GM19025 (cell line): ENCODE data around the gene DDA1.

ENCODE experiments used
- ATAC-seq: cut with Tn5 transposase; IDR thresholded peaks from one replicate; pipeline ENCODE4 v1.9.1; 2021; ENCODE audit warnings: mild to moderate bottlenecking, low read depth, moderate library complexity; ENCODE audit not compliant: unreplicated experiment

DDA1 gene

DNA sequence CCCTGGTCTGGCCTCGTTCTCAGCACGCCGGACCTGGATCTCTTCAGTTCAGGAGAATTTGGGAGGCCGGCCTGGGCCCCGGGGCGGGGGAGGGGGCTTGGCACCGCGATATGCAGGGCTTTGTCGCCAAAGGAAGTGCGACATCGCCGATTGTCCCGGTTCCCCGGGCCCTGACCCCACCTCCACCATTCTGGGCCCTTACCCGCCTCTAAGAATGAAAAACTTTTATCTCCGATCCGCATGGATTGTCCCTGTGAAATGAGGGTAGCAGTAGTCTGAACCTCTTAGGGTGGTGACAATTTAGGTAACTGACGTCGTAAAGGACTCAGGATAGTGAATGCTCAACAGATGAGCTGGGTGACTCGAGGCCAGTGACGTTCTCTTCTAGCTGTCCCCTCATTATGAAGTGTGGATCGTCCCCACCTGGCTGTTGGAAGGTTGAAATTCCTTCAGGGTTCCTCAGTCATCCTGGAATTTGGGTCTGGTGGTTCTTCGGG is 650 bp downstream of the DDA1 start:
- ATAC-seq = no peak

DNA sequence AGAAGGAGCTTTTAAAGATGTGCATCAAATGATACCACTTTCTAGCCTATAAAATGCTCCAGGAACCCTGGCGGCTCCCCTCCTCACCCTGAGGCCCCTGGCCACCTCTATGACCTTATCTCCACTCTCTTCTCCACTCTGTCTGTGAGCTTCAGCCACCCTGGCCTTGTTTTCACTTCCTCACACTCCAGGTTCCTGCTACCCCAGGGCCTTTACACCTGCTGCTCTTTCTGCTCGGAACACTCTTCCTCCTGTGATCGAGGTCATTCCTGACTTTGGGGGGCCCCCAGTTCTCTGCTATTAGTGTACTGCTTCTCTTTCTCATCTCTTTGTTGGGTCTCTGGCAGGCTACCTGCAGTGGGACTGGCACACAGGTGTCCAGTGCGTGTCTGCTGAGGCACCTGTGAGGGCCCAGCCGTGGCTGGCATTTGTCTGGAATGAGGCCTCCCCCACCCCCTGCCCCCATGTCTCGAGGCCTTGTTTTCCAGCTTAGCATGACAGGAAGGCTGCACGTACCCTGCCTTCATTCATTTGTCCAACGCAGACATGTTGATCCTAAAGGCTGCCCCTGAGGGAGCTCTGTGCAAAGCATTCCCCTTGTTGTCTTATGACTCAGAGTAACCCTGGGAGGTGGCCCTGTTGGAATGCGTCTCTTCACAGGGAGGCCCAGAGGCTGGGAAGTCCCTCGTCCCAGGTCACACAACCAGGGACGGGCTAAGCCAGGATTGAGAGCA is 2.3 kb downstream of the DDA1 start:
- no peak for ATAC-seq

- no peak for ATAC-seq
Observed at GRCh38 chr19:17312189-17313113, 3.1 kb downstream of the DDA1 start.

DNA sequence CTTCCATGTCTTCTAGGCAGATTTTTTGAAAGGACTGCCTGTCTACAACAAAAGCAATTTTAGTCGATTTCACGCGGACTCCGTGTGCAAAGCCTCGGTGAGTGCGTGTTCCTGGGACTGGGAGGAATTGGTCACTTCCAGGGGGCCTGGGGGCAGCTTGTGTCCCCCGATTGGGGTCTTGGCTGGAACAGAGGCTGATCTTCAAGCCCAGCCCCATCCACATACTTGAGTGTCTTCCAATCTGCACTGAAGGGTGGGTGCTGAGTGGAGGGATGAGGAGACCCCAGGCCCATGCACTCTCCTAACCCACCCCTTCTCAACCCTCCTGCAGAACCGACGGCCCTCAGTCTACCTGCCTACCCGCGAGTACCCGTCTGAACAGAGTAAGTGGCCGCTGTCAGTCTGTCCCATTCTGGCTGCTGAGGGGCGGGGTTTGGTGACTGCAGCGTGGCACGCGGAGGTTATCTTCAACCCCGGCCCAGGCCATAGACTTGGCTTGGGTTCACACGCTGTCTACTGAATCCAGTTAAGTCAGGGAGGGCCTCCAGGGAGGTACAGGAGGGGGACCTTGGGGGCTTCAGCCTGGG is 4.7 kb downstream of the DDA1 start:
- ATAC-seq = no peak

DNA sequence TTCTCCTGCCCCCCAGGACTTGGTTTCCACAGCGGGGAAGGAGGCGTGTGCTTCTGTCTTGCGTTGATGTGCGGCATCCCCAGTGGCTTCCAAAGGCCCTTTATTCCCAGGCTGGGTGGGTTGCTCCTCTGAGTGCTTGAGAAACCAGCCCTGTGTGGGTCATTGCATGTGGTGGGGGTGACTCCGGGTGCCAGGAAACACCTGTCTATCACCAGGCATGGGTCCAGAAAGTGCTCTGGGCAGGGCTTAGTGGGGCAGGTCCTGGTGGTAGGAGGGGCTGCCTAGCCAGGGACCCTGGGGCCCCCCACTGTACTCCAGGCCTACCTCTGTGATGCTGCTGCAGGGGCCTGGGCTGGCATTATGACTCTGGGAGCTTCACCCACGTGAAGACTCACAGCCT is 9.6 kb downstream of the DDA1 start:
- ATAC-seq = no peak

DNA sequence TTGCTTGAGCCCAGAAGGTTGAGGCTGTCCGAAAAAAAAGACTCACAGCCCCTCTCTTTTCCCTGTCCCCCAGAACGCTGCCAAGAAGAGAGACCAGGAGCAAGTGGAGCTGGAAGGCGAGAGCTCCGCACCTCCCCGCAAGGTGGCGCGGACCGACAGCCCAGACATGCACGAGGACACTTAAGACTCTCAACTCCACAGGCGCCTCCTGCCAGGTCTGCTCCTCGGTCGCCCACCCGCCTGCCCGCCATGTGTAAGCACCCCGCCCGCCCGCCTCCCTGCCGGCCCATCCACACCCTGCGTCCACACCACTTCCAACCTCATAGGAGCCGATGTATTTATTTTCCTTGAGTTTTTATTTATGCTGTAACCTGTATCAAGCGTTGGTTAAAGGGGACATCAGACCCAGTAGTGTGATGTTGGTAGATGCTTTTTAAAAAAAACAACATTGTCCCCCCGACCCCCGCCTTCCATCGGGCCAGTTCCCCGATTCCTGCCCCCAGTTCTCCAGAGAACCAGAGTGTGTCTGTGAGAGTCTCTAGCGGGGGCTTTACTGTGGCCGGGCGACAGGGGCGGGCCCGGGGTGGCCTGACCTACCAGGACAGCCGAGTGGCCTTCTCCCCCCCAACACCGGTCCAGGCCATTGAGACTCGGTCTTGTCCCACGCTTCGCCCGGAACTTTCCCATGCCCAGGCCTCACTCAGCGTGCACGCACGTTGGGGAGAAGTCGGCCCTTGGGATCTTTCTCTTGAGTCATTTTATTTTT is 10.3 kb downstream of the DDA1 start:
- no peak for ATAC-seq

GRCh38 chr19:17320435-17320834 is 11.1 kb downstream of the DDA1 start:
- no peak for ATAC-seq

DNA sequence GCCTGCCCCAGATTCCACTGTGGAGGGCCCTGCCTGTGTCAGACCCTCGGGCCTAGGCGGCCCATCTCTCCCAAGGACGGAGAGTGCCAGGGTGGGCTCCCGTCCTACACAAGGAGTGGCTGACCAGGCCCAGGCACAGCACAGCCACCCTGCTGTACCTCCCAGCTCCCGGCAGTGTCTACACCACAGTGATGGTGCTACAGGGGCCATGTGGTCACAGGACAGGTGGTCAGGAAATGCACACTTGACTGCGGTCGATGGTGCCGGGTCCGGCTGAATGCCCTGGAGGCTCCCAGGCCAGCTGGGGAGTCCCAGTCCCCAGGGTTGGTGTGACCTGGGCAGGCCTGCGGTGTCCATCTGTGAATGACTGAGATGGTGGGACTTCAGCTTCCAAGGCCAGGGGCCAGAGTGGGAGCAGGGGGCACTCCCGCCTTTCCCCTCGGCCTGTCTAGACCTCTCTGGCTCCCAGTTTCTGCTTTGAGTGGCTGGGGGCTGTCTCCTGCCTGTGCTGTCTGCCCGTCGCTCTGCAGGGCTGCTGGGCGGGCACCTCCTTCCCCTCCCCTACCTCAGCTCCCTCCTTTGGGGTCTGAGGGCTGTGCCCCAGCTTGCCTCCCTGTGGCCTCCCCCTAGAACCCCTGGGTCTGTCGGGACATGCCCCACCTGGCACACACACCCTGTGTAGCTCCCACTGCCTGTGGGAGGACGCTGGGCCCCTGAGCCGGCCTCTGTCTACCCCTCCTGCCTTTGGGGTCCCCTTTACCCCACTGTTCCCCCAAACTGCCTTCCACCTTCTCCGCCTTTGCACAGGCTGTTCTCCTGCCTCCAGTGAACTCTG is 12.5 kb downstream of the DDA1 start:
- ATAC-seq = no peak

DNA sequence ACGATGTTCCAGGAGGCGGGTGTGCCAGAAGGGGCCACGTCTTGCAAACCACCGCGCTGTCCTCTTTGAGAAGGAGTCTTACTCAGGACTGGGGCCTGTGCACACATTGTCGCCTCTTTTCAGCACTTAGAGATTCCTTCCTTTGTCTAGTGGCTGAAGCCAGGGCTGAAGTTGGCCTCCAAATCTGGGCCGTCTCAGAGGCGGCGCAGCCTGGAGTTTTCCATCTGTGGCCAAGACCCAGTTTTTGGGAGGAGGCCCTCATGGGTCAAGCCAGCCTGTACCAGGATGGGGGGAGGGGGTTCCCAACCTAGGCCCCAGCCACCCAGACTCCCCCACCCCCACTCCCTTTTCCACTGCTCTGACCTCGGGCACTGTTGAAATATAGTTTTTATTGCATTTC is 13.5 kb downstream of the DDA1 start:
- ATAC-seq = no peak

- ATAC-seq = no peak
Observed at GRCh38 chr19:17323300-17323963, 14.1 kb downstream of the DDA1 start.

GRCh38 chr19:17323964-17324332 is 14.6 kb downstream of the DDA1 start:
- ATAC-seq = no peak

- ATAC-seq = no peak
Observed at GRCh38 chr19:17324357-17325114, 15.2 kb downstream of the DDA1 start.

DNA sequence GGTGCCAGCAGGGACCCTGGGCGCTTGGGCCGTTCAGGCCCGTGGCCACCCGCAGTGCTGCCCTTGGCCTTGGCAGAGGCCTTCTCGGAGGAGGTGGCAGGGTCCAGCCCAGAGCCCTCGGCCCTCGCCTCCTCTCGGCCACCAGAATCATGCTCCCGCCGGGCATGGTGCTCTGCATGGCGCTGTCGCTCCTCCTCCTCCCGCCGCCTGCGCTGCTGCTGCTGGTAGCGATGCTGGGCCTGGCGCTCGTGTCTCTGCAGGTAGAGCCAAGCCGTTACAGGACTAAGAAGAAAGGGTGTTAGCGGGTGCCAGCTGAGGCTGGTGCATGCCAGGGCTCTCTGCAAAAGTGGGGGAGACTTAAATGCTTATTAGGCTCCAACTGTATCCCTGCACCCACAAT is 15.8 kb downstream of the DDA1 start:
- ATAC-seq = no peak

- ATAC-seq = no peak
Observed at GRCh38 chr19:17325881-17326594, 16.7 kb downstream of the DDA1 start.

GRCh38 chr19:17326595-17326966 is 17.2 kb downstream of the DDA1 start:
- no peak for ATAC-seq

GRCh38 chr19:17327068-17327653 is 17.8 kb downstream of the DDA1 start:
- ATAC-seq = no peak

- no peak for ATAC-seq
Observed at GRCh38 chr19:17327654-17328516, 18.5 kb downstream of the DDA1 start.
